Measurements from ENCODE around the gene IL17C. TPM values are rescaled to one million over a fixed set of nuclear protein-coding genes. Genes with fewer than 3 reads are reported as not detected.

IL17C gene
- total and polyA plus RNA-seq, 2 of the 8 experiments (the other 6 are each of a cell fraction or from before 2014, with no cell fraction given), result 1.1 to 1.9 TPM

DNA sequence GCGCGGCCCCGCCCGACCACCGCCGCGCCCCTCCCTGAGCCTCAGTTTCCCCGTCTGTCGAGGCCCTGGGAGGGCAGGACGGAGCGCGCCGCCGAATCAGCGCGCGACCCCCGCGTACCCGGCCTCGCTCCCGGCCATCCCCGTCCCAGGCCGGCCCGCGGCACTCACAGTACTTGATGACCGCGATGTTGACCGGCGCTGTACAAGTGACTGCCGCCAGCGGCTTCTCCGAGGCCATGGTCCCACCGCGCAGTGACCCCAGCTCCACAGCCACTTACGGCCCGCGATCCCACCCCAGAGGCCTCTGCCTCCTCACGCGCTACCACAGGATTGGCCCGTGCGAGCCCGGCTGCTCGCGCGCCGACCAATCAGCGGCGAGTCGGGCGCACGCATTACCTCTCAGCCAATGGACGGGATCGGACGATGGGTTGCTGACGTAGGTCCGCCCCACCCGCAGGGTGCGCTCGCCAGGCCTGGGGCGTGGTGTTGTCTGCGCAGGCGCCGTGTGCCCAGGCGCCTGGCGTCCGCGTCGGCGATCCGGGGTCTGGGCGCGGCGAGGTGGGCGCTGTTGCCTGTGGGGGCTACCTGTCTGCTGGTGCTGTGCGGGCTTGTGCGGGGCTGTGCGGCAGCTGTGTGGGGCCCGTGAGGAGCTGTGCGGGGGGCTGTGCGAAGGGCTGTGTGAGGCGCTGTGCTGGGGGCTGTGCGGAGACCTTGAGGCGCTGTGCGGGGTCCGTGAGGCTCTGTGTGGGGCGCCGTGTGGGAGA is 24.7 kb downstream of the IL17C start, which contains the start of gene MVD:
Gene MVD, minus strand, starts transcription at position 249 of the 764 bp plus-strand sequence. Its CDS starts 11 bp downstream, at position 238.
- Histone ChIP-seq H2AK5ac (ENCODE audit: low read depth, low read length) (no peak within 1 kb of the TSS), H4K8ac (ENCODE audit: extremely low read depth, insufficient read depth, low read length) (peak within 1 kb of the TSS; percentile 94), H2BK15ac (ENCODE audit: low read length) (no peak within 1 kb of the TSS), H3K23ac (ENCODE audit: insufficient read length) (no peak within 1 kb of the TSS), H3K79me2 (ENCODE audit: control insufficient read depth in 1 of 2, insufficient read depth in 2 of 2, low read length in 2 of 2) (peaks cover 0 to 41% of the 10 kb centered on the region in 2 experiments; a peak in 3 of 4 replicates), H3K4me2 (ENCODE audit: insufficient read depth in 1 of 2, low read depth in 2 of 2, low read length in 2 of 2) (peak within 1 kb of the TSS; percentile 56 to 80), H2BK5ac (ENCODE audit: low read depth, low read length) (peak within 1 kb of the TSS; percentile 87), H4K5ac (ENCODE audit: insufficient read length, low read depth, low read length) (peak within 1 kb of the TSS; percentile 93), H3K9me3 (ENCODE audit: insufficient read depth in 2 of 2, low read depth in 1 of 2, low read length in 1 of 2) (no peaks in the 10 kb centered on the region), H2AFZ (ENCODE audit: low read length) (peak within 1 kb of the TSS; percentile 46; the same call in 1 of the 2 replicates), H3K9ac (replicated peaks in 1 of 4; ENCODE audit: extremely low read depth in 1 of 4, low read depth in 3 of 4, low read length in 3 of 4) (peak within 1 kb of the TSS; percentile 69 to 75 (median 72); a peak in 6 of 7 replicates), H2BK12ac (ENCODE audit: low read depth, low read length) (peak within 1 kb of the TSS; percentile 50; the same call in 1 of the 2 replicates), H3K27me3 (replicated peaks in 1 of 4; ENCODE audit: control insufficient read depth in 3 of 4, extremely low read depth in 1 of 4, insufficient read depth in 3 of 4, low read length in 3 of 4) (no peaks in the 10 kb centered on the region), H3K36me3 (ENCODE audit: control insufficient read depth in 2 of 4, insufficient read depth in 4 of 4, low read length in 3 of 4) (no peaks in the 10 kb centered on the region), H2BK120ac (replicated peaks; ENCODE audit: low read depth, low read length) (no peak within 1 kb of the TSS), H3K4me3 (ENCODE audit: extremely low read depth in 1 of 4, insufficient read depth in 2 of 4, low read depth in 3 of 4, low read length in 4 of 4) (peak within 1 kb of the TSS; percentile 74 to 84 (median 79)), H2BK20ac (ENCODE audit: low read length) (no peak within 1 kb of the TSS), H3K4me1 (replicated peaks in 1 of 4; ENCODE audit: control insufficient read depth in 3 of 4, insufficient read depth in 4 of 4, low read length in 3 of 4) (peaks cover 0 to 3% (median 0%) of the 10 kb centered on the region in 4 experiments; a peak in 2 of 7 replicates), H3K27ac (ENCODE audit: low read depth, low read length) (peak within 1 kb of the TSS; percentile 75; the same call in 1 of the 2 replicates), H3K18ac (ENCODE audit: extremely low read depth, low read length) (peak within 1 kb of the TSS; percentile 92), H3K56ac (replicated peaks; ENCODE audit: insufficient read length, low read depth, low read length) (peak within 1 kb of the TSS; percentile 92), H4K20me1 (replicated peaks in 1 of 2; ENCODE audit: control insufficient read depth in 1 of 2, insufficient read depth in 2 of 2, low read length in 2 of 2) (peaks cover 2 to 6% of the 10 kb centered on the region in 2 experiments), H4K91ac (replicated peaks; ENCODE audit: insufficient read length, low read length) (peak within 1 kb of the TSS; percentile 89), H3K4ac (replicated peaks; ENCODE audit: insufficient read length, low read depth, low read length) (peak within 1 kb of the TSS; percentile 69), H3K14ac (ENCODE audit: insufficient read length) (no peak within 1 kb of the TSS), H3K79me1 (ENCODE audit: low read depth, low read length) (peaks cover 2% of the 10 kb centered on the region), H3K23me2 (ENCODE audit: low read depth, low read length) (peaks cover 7% of the 10 kb centered on the region; the same call in 1 of the 2 replicates)
- 2% methylated on average over 87 of the region's 88 CpGs; no CpG with 5 or more reads in 1 of the 2 experiments for WGBS, 2 experiments (ENCODE audit: extremely low coverage in 1 of 2, insufficient coverage in 1 of 2, insufficient read length in 1 of 2, insufficient replicate concordance in 2 of 2, low coverage in 1 of 2, low lambda C conversion rate in 2 of 2, missing lambda C conversion rate in 1 of 2)
- CTCF ChIA-PET (ENCODE audit: partially characterized antibody), result interaction anchor here (1.0 to 2.8 kb wide), 5 partner anchors 9 to 238 kb away, joined by 3 to 11 read pairs (median 4); no protein-coding TSS in a partner anchor
- DNase-seq (ENCODE audit: low read depth in 1 of 2, low spot score in 2 of 2), result peak; percentile 96 to 97
- POLR2A ChIA-PET (ENCODE audit: partially characterized antibody), result interaction anchor here (0.8 to 3.1 kb wide), 14 partner anchors 9 to 92 kb away, joined by 3 to 19 read pairs (median 5); partner anchors contain the start of genes CYBA, IL17C and ZC3H18
- no peak for FAIRE-seq
- TF ChIP-seq KDM5A (IDR thresholded peaks at IDR 0.05; ENCODE audit: low read length), result no peak
- TF ChIP-seq, protein P1, sequence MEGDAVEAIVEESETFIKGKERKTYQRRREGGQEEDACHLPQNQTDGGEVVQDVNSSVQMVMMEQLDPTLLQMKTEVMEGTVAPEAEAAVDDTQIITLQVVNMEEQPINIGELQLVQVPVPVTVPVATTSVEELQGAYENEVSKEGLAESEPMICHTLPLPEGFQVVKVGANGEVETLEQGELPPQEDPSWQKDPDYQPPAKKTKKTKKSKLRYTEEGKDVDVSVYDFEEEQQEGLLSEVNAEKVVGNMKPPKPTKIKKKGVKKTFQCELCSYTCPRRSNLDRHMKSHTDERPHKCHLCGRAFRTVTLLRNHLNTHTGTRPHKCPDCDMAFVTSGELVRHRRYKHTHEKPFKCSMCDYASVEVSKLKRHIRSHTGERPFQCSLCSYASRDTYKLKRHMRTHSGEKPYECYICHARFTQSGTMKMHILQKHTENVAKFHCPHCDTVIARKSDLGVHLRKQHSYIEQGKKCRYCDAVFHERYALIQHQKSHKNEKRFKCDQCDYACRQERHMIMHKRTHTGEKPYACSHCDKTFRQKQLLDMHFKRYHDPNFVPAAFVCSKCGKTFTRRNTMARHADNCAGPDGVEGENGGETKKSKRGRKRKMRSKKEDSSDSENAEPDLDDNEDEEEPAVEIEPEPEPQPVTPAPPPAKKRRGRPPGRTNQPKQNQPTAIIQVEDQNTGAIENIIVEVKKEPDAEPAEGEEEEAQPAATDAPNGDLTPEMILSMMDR (IDR thresholded peaks at IDR 0.05; ENCODE audit: control extremely low read depth in 1 of 3, insufficient read depth in 1 of 3, low read depth in 1 of 3, low read length in 3 of 3), result no peak
- TF ChIP-seq GABPA (IDR thresholded peaks at IDR 0.05; ENCODE audit: borderline replicate concordance, insufficient read depth, low read length), result no peak; the same call in 1 of the 2 replicates
- no peak for TF ChIP-seq SIX5 (IDR thresholded peaks at IDR 0.05; ENCODE audit: low read depth, low read length)
- TF ChIP-seq SP4 (IDR thresholded peaks at IDR 0.05; ENCODE audit: low read length), result 0 out of 2 replicates have a peak, but pooled peaks have one; percentile 62
- TF ChIP-seq SIRT6 (IDR thresholded peaks at IDR 0.05; ENCODE audit: low read length), result no peak
- TF ChIP-seq CREB1 (IDR thresholded peaks at IDR 0.05), result peak; percentile 94

Measured in H1 (cell line).